NCI-H1105 treated with DMSO at 0.1 percent for 48 hours (cell line): ENCODE results near the gene SCN5A.

Experiments used
- DNase-seq: peaks from one replicate; lab custom pipeline; 2025; lab: John Stamatoyannopoulos, UW

SCN5A gene

DNA sequence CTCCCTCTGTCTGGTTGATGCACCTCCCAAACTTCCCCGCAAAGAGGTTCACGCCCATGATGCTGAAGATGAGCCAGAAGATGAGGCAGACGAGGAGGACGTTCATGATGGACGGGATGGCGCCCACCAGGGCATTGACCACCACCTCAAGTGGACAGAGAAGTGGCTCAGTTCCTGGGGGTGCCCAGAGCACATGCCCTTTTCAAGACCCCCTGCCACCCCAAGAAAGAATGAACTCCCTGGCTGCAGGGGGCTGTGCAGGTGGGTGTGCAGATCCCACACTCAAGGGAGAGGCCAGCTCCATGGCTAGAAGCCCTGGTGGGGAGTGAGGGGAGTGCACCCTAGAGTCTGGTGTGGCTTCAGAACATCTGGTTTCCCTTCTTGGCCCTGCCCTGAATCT lies 89.2 kb downstream of the SCN5A start:
- no peak for DNase-seq

DNA sequence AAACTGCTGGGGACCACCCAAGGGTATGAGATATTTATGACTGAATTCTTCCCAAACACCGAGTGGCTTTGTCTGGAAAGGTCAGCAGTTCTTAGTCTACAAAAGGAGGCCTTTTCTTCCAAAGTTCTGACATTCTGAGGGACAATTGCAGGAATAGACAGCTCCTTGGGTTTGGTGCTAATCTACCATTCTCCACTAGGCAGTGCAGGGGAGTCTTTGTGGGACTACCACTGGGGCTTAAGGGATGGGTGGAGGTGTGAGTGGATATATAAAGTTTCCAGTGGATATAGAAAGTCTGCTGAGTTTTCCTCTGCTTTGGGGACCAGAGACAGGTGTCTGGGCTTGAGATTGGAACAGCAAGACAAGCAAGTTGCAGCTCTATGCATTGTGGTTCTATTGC lies 90.6 kb downstream of the SCN5A start:
- no peak for DNase-seq

DNA sequence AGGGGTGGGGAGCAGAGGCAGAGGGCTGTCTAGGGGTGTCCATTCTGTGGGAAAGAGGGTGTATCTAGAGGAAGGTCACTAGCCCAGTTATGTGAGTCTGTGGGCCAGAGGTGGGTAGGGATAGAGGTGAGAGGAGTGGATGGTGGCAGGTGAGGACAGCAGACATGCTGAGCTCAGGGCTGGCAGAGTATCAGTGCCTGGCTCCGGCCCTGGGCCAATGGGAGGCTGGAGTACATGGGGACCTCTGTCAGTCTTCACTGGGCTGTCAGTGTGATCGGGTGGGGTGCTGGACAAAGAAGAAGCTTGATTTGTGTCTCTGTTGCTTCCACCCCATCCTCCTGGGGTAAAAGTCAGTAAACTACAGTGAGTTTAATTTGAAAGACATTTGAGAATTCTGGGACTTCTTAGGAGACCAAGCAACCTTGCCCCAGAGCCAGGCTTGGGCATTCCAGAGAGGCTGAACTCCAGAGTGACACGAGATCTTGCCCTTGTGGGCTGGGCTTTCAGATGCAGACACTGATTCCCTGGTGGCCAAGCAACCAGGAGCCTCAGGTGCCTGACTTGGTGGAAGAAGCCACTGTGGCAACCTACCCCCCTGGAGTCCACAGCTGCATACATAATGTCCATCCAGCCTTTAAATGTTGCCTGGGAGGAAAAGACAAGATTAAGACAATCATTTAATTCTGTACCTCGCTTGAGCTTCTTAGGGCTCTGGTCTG lies 92.7 kb downstream of the SCN5A start:
- DNase-seq = no peak

DNA sequence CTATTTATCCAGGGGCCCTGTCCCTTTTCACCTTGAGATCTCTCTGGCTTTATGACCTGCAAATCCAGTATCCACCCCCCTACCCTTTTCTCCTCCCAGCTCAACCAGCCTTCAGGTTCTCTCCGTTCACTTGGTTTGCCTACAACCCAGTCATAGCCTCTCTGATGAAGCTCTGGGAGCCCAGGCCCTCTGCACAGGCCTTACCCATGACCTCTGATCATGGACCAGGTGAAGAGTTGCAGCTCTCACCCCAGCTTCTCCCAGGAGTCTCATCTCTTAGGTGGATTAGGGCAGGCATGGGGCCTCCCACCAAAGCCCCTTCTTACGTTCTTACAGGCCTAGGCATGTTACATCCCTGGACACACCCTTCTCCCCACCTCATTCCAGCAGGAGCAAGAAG lies 93.6 kb downstream of the SCN5A start:
- no peak for DNase-seq

DNA sequence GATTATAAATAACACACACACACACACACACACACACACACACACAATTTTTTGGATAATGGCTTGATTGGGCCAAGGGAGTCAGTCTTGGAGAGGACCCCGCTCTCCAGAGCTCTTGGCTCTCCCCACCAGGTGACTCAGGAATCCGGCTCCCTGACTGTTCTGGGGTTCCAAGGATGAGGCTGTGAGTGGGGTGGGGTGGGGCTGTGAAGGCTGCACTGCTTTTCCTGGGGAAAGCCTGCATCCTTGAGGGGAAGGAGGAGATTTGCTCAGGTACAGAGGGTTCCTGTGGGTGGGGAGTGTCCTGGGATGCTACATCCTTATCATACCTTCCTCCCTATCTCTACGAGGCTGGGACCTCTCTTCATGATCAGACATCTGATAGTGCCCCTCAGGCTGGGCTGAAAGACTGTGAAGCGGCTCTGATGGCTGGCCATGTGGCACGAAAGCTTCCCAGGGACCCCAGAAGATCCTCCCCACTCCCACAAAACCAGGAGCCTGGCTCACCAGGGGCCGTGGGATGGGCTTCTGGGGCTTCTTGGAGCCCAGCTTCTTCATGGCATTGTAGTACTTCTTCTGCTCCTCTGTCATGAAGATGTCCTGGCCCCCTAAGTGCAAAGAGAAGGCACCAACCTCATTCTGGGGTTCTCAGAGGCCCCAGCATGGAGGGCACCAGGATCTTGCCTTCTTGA lies 94.2 kb downstream of the SCN5A start:
- no peak for DNase-seq

DNA sequence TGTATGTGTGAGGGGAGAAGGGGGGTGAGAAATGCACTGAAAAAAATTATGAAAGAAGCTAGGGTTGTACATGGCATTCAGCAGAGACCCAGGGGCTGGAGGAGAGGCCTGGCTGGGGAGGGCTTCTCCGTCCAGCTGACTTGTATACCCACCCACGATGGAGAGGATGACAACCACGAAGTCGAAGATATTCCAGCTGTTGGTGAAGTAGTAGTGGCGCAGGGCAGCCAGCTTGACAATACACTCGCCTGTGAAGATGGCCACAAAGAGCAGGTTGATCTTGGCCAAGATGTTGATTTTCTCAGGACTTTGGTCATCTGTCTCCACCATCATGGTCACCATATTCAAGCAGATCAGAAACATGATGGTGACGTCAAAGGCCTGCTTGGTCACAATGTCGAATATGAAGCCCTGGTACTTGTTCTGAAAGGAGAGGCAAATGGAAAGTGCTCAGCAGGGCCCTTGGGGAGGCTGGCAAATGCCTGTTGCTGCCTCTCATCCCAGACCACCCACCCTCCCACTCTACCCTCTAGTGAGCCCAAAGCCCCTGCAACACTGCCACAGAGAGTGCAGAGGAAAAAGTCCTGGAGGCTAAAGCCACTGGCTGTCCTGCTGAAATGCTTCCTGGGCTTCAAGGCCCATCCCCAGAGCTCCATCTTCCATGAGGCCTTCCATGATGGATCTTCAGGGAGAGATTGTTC lies 95.2 kb downstream of the SCN5A start:
- no peak for DNase-seq

DNA sequence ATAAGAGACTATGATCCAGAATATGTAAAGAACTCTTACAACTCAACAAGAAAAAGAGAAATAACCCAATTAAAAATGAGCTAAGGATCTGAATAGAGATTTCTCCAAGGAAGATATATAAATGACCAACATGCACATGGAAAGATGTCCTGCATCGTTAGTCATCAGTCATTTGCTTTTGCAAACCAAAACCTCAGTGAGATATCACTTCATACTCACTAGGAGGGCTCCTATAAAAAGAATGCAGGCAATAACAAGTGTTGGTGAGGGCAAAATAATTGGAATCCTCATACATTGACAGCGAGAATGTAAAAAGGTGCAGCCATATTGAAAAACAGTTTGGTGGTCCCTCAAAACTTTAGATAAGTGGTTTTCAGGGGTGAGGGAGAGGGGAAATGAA lies 96.4 kb downstream of the SCN5A start:
- no peak for DNase-seq

DNA sequence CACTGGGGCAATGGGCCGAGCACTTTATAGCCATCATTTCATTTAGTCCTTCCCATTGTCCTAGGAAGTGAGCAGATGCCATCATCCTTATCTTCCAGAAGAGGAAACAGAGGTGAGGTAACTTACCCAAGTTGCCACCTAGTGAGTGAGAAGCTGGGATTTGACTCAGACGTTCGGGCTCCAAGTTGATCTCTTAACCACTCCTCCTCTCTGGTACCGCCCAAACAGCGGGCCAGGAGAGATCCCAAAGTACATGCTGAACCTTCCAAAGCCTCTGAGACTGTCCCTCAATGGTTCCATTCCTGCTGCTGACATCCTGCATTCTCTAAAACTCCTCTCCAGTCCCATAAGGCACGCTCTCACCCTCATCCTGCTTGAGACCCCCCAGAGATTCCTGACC lies 97.1 kb downstream of the SCN5A start:
- DNase-seq = no peak

DNA sequence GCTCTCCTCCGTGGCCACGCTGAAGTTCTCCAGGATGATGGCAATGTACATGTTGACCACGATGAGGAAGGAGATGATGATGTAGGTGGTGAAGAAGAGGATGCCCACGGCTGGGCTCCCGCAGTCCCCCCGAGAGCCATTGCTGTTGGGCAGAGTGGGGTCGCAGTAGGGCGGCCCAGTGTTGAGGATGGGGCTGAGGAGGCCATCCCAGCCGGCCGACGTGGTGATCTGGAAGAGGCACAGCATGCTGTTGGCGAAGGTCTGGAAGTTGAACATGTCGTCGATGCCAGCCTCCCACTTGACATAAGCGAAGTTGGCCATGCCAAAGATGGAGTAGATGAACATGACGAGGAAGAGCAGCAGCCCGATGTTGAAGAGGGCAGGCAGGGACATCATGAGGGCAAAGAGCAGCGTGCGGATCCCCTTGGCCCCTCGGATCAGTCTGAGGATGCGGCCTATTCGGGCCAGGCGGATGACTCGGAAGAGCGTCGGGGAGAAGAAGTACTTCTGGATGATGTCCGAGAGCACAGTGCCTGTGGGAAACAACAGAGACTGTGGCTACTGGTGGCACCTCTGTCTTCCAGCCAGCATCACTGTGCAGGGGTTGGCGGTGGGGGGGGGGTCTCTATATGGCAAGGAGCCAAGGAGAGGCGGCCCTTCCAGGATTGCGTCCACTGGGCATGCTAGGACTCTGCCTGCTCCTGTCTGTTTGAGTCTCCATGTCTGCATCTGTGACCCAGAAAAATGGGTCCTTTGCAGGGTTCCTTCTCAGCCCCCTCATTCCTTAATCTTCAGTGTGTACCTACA lies 98.3 kb downstream of the SCN5A start:
- DNase-seq = no peak

DNA sequence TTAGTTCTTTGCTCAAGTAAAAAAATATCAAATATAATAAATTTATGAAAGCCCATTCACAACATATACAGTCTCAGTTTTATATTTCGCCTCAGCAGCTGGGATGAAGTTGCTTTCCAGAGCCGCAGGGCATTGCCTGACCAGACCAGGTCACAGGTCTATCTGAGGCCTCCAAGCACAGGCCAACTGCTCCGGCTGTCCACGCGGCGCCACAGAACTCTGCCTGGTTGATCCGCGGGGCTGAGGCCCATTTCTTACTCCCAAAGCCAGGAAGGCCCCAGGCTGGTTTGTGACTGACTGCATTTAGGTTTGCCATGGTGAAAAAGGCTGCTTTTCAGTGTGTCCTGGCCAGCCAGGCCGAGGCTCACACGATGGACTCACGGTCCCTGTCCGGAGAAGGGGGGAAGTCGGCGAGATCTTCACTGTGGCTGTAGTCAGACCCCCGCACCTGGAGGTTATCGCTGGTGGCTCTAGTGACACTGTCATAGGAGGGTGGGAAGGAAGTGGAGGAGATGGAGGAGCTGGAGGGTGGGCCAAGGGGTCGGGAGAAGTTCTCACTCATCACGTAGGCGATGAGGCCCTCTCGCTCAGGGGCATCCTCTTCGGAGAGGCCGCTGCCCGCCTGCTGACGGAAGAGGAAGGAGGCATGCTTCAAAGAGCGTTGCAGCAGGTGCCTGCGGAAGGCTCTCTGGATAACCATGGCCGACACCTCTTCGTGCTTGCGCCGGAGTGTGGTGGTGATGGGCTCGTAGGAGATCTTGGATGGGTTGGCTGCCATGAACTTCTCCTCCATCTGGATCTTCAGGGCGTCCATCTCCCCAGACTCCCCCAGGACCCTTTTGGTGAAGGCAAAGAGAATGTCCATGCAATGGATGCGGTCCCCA lies 99.3 kb downstream of the SCN5A start:
- no peak for DNase-seq

DNA sequence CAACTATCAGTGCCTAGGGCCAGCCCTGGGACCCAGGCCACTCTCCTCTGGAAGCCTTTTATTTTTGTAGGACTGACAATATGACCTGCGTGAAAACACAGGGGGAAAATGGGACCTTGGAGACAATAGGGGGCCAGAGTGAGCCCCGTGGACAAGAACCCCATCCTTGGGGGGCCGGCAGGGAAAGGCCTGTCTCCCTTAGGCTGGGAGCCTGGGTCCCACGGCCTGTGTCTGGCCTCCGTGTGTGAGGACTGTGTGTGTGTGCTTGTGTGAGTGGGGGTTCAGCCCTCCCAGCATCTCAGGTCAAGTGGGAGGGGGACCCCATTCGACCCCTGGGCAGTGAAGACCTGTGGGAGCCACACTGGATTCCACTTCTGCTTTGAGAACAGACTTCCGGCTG lies 100.0 kb downstream of the SCN5A start:
- no peak for DNase-seq

DNA sequence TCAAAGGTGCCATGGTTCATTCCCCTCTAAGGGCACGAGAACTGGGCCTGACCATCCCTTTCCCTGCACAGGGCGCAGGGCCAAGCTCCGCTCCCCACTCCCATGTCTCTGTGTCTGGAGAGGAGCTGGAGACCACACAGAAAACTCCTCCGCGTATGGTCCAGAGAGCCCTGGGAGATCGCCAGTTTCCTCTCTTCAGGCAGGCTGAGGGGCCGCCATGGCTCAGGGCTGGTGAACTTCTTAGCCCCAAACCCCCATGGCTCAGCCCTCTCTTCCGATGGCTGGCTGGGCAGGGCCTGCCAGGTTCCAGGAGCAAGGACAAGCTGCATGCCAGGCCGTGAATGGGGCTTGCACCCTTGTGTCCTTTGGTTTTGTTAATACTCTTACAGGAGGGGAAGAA lies 100.4 kb downstream of the SCN5A start:
- no peak for DNase-seq

DNA sequence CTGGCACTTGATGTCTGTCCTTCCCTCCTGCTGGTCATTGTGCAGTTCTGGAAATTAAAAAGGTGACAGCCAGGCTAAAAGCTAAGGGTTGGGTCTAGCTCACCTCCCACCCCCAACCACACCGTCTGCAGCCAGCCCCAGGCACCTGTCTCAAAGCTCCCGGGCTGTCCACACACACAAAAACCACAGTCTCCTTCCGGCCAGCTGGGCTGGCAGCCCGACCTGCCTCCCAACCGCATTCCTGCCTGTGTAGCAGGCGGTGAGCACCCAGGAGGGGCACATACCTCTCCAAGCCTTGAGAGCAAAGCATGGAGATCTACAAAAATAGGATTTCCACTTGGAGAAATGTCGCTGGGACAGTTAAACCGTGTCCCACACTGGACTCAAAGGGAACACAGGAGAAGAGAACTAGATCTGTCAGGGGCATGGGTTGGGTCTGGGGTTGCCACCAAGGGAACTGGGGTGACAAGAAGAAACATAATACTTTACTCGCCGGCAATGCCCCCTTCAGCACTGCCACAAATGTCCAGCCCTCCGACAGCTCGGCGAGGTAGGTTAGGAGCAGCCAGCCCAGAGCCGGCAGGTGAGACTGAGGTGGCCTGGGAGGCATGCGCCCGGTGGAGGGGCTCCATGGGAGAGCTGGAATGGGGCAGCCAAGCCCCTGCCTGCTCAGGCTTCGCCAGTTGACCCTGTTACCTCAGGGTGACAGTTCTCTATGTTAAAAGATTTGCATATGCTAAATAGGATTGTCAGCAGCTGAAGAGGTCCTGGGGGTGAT lies 101.1 kb downstream of the SCN5A start:
- no peak for DNase-seq

DNA sequence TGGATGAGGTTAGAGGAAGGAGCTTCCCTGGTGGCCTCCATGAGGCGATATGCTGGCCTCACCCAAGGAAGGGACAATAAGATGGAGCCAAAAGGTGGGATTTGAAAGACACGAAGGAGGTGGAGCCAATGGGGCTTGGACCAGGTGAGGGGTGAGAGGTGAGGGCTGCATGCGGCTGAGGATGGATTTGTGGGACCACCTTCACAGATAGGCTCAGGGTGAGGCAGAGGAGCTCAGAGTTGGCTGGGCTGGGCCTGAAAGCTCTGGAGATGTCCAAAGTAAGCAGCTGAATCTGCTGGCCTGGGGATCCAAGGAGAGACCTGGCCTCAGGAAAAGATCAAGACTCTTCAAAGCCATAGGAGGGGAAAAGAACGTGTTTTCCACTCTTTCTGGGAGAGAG lies 103.5 kb downstream of the SCN5A start:
- no peak for DNase-seq

DNA sequence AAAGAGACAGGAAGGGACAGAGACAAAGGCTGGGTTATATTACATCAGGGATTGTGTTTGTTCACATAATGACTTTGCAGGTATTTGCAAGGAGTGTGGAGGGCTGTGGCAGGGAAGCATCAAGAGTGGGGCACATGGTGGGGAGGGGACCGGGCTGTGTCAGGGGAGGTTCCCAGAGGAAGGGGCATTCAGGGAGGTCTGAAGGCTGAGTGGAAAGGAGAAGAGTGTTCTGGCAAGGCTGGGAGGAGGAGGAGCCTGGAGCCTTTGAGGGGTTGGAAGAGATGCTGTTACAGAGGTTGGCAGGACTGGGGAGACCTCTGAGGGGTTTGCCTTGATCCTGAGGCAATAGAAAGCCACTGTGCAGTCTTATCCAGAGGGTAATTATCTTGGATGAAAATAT lies 103.9 kb downstream of the SCN5A start:
- no peak for DNase-seq

DNA sequence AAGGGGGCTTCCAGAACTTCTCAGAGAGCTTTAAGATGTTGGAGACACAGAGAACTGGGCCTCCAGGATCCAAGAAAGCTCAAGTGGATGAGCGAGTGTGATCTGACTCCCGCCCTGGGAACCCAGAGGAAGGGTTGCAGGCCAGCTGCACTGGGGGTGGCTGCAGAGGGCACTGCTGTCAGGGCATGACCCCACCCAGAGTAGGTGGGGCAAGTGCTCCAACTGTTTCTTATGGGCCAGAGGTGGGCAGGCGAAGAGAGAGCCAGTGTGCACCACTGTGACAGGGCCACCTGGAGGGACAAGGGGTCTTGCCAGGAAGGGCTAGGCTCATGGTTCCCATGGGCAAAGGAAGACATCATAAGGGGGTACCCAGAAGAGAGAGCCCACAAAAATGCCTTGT lies 104.6 kb downstream of the SCN5A start:
- DNase-seq = no peak

DNA sequence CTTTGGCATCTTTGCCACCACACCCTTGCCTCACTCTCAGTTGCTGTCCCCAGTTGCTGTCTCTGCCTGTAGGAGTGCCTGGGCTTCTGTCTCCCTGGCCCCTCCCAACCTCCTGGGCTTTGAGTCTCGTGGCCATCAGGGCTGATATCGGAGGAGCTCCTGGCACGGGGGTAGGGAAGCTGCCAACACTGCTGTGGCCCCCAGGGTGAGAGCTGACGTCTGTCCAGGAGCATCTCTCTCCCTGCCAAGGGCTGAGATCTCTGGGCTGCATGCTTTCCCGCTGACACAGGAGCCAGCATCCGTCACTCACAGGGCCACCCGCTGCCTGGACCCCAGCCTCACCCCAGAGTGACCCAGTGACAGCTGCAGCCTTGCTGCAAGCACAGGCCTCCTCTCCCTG lies 105.9 kb downstream of the SCN5A start:
- DNase-seq = no peak

DNA sequence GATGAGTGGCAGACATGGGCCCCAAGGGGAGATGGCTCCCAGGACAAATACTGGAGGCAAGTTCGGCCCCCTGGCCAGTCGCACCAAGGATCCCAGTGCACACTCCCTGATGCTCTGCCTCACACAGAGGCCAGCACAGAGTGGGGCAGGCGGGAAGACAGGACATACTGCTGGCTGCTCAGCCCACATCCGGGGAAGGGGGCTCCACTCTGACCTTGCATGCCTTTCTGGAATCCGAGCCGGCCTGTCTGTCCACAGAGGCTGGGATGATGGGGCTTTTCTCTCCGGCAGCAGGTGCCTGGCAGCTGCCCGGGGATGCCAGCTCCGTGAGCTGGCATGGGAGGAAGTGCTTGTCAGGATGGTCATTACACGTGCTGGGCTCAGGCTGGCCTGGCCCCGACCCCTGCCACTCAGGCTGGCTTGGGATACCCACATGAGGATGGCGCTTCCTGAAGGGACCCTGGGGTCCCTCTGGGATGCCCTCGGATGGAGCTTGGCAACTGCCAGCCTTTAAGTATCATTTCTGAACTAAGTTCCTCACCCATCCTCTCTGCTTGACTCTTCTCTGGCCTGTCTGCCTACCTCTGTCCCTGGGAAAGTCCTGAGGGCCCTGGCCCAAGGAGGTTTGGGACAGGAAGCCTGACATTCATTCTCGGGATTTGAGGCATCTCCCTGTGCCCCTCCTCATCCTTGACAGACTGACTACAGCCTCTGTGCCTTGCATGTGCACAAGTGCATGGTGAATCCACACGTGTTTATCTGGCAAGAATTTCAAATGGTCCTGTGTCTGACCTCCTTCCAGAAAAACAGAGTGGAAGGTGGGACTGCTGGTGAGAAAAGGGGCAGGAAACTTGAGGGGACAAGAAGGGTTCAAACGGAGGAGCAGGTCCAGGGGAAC lies 106.8 kb downstream of the SCN5A start:
- DNase-seq = no peak

DNA sequence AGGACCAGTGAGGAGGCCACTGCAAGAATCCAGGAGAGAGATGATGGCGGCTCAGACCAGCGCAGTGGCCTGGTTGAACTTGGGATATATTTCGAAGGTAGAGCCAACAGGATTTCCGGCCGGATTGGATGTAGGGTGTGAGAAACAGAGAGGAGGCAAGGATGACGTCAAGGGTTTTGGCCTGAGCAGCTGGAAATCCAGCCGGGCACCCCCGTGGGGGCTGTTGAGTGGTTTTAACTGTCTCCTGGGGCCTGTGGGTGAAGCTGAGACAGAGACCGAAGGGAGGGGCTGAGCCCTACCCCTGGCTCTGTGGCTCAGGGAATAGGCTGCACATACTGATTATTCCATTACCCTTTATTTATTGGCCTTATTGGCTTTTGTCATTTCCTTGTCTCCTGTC lies 107.7 kb downstream of the SCN5A start:
- no peak for DNase-seq
